ENCODE results near the gene KBTBD7.

DNA sequence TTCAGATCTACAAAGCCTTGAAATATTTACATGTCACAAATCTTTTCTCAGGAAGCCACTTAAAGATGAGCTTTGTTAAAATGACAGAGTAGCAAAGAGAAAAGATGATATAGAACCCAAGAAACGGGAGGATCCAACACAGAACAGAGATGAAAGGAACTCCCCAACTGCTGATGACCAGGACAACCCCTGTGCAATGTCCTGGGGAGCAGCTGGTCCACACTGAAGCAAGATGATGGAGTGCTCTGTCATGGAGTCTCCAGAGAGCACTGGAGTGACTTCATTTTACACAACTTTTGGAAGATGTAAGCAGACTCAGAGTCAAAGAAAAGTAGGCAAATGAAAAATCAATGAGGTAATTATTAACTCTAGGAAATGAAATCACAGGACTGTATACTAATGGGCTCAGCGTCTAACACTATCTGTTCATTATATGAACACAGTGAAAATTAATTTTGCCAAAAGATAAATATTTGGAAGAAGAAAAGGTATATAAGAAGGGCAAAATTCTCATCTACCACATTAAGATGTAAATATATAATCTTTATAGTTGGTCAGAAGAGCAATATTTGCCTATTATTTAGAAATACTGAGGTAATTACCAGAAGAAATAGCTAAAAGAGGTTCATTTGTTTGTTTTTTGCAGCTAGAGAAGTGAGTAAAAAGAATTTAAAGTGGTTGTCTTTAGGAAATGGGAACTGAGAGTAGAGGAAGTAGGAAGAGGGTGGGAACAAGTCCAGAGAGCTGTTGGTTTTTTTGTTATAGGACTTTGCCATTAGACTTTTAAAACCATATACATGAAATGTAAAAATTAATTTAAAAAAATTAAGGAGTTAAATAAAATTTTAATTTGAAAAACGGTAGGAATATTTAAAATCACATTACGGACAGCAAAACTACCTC is 38.5 kb upstream of the KBTBD7 start:
- TF ChIP-seq, protein P1, sequence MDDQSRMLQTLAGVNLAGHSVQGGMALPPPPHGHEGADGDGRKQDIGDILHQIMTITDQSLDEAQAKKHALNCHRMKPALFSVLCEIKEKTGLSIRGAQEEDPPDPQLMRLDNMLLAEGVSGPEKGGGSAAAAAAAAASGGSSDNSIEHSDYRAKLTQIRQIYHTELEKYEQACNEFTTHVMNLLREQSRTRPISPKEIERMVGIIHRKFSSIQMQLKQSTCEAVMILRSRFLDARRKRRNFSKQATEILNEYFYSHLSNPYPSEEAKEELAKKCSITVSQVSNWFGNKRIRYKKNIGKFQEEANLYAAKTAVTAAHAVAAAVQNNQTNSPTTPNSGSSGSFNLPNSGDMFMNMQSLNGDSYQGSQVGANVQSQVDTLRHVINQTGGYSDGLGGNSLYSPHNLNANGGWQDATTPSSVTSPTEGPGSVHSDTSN (CRISPR knock-in tag; IDR thresholded peaks at IDR 0.05) = no peak
- TF ChIP-seq ZNF610 (tag by site-specific recombination; IDR thresholded peaks at IDR 0.05; ENCODE audit: borderline replicate concordance) = no peak
- TF ChIP-seq, protein P2, sequence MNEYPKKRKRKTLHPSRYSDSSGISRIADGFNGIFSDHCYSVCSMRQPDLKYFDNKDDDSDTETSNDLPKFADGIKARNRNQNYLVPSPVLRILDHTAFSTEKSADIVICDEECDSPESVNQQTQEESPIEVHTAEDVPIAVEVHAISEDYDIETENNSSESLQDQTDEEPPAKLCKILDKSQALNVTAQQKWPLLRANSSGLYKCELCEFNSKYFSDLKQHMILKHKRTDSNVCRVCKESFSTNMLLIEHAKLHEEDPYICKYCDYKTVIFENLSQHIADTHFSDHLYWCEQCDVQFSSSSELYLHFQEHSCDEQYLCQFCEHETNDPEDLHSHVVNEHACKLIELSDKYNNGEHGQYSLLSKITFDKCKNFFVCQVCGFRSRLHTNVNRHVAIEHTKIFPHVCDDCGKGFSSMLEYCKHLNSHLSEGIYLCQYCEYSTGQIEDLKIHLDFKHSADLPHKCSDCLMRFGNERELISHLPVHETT (tag by site-specific recombination; IDR thresholded peaks at IDR 0.05) = no peak
- TF ChIP-seq ZNF76 (tag by site-specific recombination; IDR thresholded peaks at IDR 0.05; ENCODE audit: borderline replicate concordance, low read depth) = no peak
- TF ChIP-seq, protein P3, sequence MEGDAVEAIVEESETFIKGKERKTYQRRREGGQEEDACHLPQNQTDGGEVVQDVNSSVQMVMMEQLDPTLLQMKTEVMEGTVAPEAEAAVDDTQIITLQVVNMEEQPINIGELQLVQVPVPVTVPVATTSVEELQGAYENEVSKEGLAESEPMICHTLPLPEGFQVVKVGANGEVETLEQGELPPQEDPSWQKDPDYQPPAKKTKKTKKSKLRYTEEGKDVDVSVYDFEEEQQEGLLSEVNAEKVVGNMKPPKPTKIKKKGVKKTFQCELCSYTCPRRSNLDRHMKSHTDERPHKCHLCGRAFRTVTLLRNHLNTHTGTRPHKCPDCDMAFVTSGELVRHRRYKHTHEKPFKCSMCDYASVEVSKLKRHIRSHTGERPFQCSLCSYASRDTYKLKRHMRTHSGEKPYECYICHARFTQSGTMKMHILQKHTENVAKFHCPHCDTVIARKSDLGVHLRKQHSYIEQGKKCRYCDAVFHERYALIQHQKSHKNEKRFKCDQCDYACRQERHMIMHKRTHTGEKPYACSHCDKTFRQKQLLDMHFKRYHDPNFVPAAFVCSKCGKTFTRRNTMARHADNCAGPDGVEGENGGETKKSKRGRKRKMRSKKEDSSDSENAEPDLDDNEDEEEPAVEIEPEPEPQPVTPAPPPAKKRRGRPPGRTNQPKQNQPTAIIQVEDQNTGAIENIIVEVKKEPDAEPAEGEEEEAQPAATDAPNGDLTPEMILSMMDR (tag by site-specific recombination; IDR thresholded peaks at IDR 0.05) = no peak
- no peak for TF ChIP-seq REST (tag by site-specific recombination; IDR thresholded peaks at IDR 0.05)
- TF ChIP-seq SCRT1 (tag by site-specific recombination; IDR thresholded peaks at IDR 0.05; ENCODE audit: borderline replicate concordance) = no peak
- TF ChIP-seq ZNF121 (tag by site-specific recombination; IDR thresholded peaks at IDR 0.05) = no peak
- TF ChIP-seq ZNF23 (tag by site-specific recombination; IDR thresholded peaks at IDR 0.05; ENCODE audit: borderline replicate concordance) = no peak
- TF ChIP-seq ZBTB21 (tag by site-specific recombination; IDR thresholded peaks at IDR 0.05) = no peak
- TF ChIP-seq ZNF18 (tag by site-specific recombination; IDR thresholded peaks at IDR 0.05) = no peak
- no peak for TF ChIP-seq ZNF555 (tag by site-specific recombination; conservative IDR thresholded peaks at IDR 0.05)

All from HEK293 (cell line).